ENCODE results near the gene EXOC4. TPM values are rescaled to one million over a fixed set of nuclear protein-coding genes. Genes with fewer than 3 reads are reported as not detected.

The EXOC4 gene
- total and polyA plus RNA-seq, 2 donors (not counting 1 experiment from before 2014, with no cell fraction given): 79.6 to 158 TPM

DNA sequence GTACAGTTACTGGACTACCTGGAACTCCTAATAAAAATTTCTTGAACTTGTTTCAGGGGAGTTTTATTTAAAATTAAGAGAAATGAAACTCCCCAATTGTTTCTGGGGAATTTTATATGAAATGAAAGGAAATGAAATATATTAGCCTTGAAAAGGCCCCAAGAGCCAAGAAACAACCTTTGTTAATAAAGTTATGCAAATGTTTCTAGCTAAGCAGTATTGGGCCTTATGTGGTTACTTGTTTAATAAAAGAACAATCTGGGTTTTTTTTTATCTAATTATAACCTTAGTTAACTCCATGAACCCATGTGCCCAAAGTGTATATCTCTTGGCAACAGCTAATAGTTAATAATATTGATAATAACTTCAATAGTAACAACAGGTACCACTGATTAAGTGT is 222.8 kb downstream of the EXOC4 start:
- Histone ChIP-seq H3K27ac (ENCODE audit: insufficient read depth, low read length) (no peak overlapping the region), H4K20me1 (ENCODE audit: control insufficient read depth, extremely low read depth, insufficient read depth, low read length) (no peaks in the 10 kb centered on the region), H3K36me3 (ENCODE audit: control insufficient read depth, insufficient read depth, low read length) (peaks cover 2% of the 10 kb centered on the region), H3K4me2 (ENCODE audit: extremely low read depth, insufficient read depth, low read length) (no peak overlapping the region), H3K27me3 (ENCODE audit: control insufficient read depth, insufficient read depth, low read length) (no peaks in the 10 kb centered on the region), H3K79me2 (ENCODE audit: control insufficient read depth, insufficient read depth, low read length) (no peaks in the 10 kb centered on the region), H3K9me3 (ENCODE audit: control insufficient read depth, insufficient read depth, low read depth, low read length) (no peaks in the 10 kb centered on the region), H2AFZ (ENCODE audit: low read length) (no peak overlapping the region), H3K9ac (ENCODE audit: insufficient read depth, low read length) (no peak overlapping the region), H3K4me3 (replicated peaks in 1 of 4; ENCODE audit: control extremely low read depth in 1 of 4, insufficient read depth in 1 of 4, low read depth in 3 of 4, low read length in 4 of 4) (no peak overlapping the region), H3K4me1 (ENCODE audit: control insufficient read depth, extremely low read depth, insufficient read depth, low read length) (no peaks in the 10 kb centered on the region)
- DNase-seq (ENCODE audit: low read depth in 2 of 2): no peak
- no peak for TF ChIP-seq EZH2 (IDR thresholded peaks at IDR 0.05; ENCODE audit: low read length, missing control alignments)
- no peak for TF ChIP-seq CTCF (conservative IDR thresholded peaks at IDR 0.05 in 1 of 2, IDR thresholded peaks at IDR 0.05 in 1 of 2; ENCODE audit: low read depth in 1 of 2, low read length in 2 of 2)

- Histone ChIP-seq H4K20me1 (ENCODE audit: control insufficient read depth, extremely low read depth, insufficient read depth, low read length) (no peaks in the 10 kb centered on the region), H3K4me3 (replicated peaks in 1 of 4; ENCODE audit: control extremely low read depth in 1 of 4, insufficient read depth in 1 of 4, low read depth in 3 of 4, low read length in 4 of 4) (no peak overlapping the region), H3K27ac (ENCODE audit: insufficient read depth, low read length) (no peak overlapping the region), H3K36me3 (ENCODE audit: control insufficient read depth, insufficient read depth, low read length) (peaks cover 2% of the 10 kb centered on the region), H3K9ac (ENCODE audit: insufficient read depth, low read length) (no peak overlapping the region), H3K4me1 (ENCODE audit: control insufficient read depth, extremely low read depth, insufficient read depth, low read length) (no peaks in the 10 kb centered on the region), H2AFZ (ENCODE audit: low read length) (no peak overlapping the region), H3K9me3 (ENCODE audit: control insufficient read depth, insufficient read depth, low read depth, low read length) (no peaks in the 10 kb centered on the region), H3K27me3 (ENCODE audit: control insufficient read depth, insufficient read depth, low read length) (no peaks in the 10 kb centered on the region), H3K79me2 (ENCODE audit: control insufficient read depth, insufficient read depth, low read length) (no peaks in the 10 kb centered on the region), H3K4me2 (ENCODE audit: extremely low read depth, insufficient read depth, low read length) (no peak overlapping the region)
- TF ChIP-seq EZH2 (IDR thresholded peaks at IDR 0.05; ENCODE audit: low read length, missing control alignments) (no peak), CTCF (conservative IDR thresholded peaks at IDR 0.05 in 1 of 2, IDR thresholded peaks at IDR 0.05 in 1 of 2; ENCODE audit: low read depth in 1 of 2, low read length in 2 of 2) (no peak)
- DNase-seq (ENCODE audit: low read depth in 2 of 2): no peak
These were observed 224.9 kb downstream of the EXOC4 start for GRCh38 chr7:133477791-133478190.

- H3K36me3 ChIP-seq (ENCODE audit: control insufficient read depth, insufficient read depth, low read length): peaks cover 2% of the 10 kb centered on the region
- no peaks in the 10 kb centered on the region for H4K20me1 ChIP-seq (ENCODE audit: control insufficient read depth, extremely low read depth, insufficient read depth, low read length)
- H3K27me3 ChIP-seq (ENCODE audit: control insufficient read depth, insufficient read depth, low read length): no peaks in the 10 kb centered on the region
- H3K4me3 ChIP-seq (replicated peaks in 1 of 4; ENCODE audit: control extremely low read depth in 1 of 4, insufficient read depth in 1 of 4, low read depth in 3 of 4, low read length in 4 of 4): no peak overlapping the region
- H3K9ac ChIP-seq (ENCODE audit: insufficient read depth, low read length): no peak overlapping the region
- no peaks in the 10 kb centered on the region for H3K4me1 ChIP-seq (ENCODE audit: control insufficient read depth, extremely low read depth, insufficient read depth, low read length)
- no peak overlapping the region for H3K27ac ChIP-seq (ENCODE audit: insufficient read depth, low read length)
- no peaks in the 10 kb centered on the region for H3K79me2 ChIP-seq (ENCODE audit: control insufficient read depth, insufficient read depth, low read length)
- H2AFZ ChIP-seq (ENCODE audit: low read length): no peak overlapping the region
- no peak for TF ChIP-seq CTCF (conservative IDR thresholded peaks at IDR 0.05 in 1 of 2, IDR thresholded peaks at IDR 0.05 in 1 of 2; ENCODE audit: low read depth in 1 of 2, low read length in 2 of 2)
- DNase-seq (ENCODE audit: low read depth in 2 of 2): no peak
- H3K9me3 ChIP-seq (ENCODE audit: control insufficient read depth, insufficient read depth, low read depth, low read length): no peaks in the 10 kb centered on the region
- no peak overlapping the region for H3K4me2 ChIP-seq (ENCODE audit: extremely low read depth, insufficient read depth, low read length)
These were observed 225.8 kb downstream of the EXOC4 start for GRCh38 chr7:133478591-133479135.

All from fibroblast of lung (primary cell).